NCI-H446 (cell line): ENCODE results near the gene SELENOW.
"Not testable (repeated sequence)": the region's sequence is repeated elsewhere in the genome, so short reads cannot be mapped to it uniquely, and the experiment has no call there.

Experiments
- DNase-seq, 2 experiments: peaks; one replicate each; lab custom pipeline; 2025; lab: John Stamatoyannopoulos, UW

The SELENOW gene

GRCh38 chr19:47778049-47778953 is at the start of gene SELENOW:
Gene SELENOW (plus strand): TSS chr19:47778703. CDS start chr19:47778786, 83 bp downstream.
- peak; percentile 43 to 77 for DNase-seq

GRCh38 chr19:47729468-47729798 is 49.1 kb upstream of the SELENOW start:
- DNase-seq, result no peak

GRCh38 chr19:47729799-47730520 is 48.5 kb upstream of the SELENOW start:
- DNase-seq, result no peak

- no peak for DNase-seq
Measured at GRCh38 chr19:47730521-47730889, 48.0 kb upstream of the SELENOW start.

GRCh38 chr19:47730910-47731309 is 47.6 kb upstream of the SELENOW start:
- DNase-seq, result no peak

GRCh38 chr19:47735131-47735530 is 43.4 kb upstream of the SELENOW start:
- DNase-seq, result no peak

GRCh38 chr19:47740866-47741519 is 37.5 kb upstream of the SELENOW start:
- no peak for DNase-seq

GRCh38 chr19:47741544-47742140 is 36.9 kb upstream of the SELENOW start:
- no peak for DNase-seq

GRCh38 chr19:47742634-47743033 is 35.9 kb upstream of the SELENOW start:
- DNase-seq, result no peak

GRCh38 chr19:47745010-47745901 is 33.2 kb upstream of the SELENOW start, which contains the start of gene NOP53:
Gene NOP53 (plus strand): TSS chr19:47745546. CDS start chr19:47745560, 14 bp downstream.
- DNase-seq, result peak; percentile 97 to 99

- DNase-seq, result not testable (repeated sequence)
Measured at GRCh38 chr19:47746129-47746528, 32.4 kb upstream of the SELENOW start.

- DNase-seq, result no peak
Measured at GRCh38 chr19:47749326-47749725, 29.2 kb upstream of the SELENOW start.

- DNase-seq, result no peak
Measured at GRCh38 chr19:47750752-47751151, 27.8 kb upstream of the SELENOW start.

- no peak for DNase-seq
Measured at GRCh38 chr19:47752440-47753211, 25.9 kb upstream of the SELENOW start.

- DNase-seq, result no peak
Measured at GRCh38 chr19:47754206-47755064, 24.1 kb upstream of the SELENOW start.

GRCh38 chr19:47755065-47755761 is 23.3 kb upstream of the SELENOW start:
- no peak for DNase-seq

- no peak for DNase-seq
Measured at GRCh38 chr19:47755762-47756626, 22.5 kb upstream of the SELENOW start.

GRCh38 chr19:47756627-47756929 is 21.9 kb upstream of the SELENOW start:
- no peak for DNase-seq
